ENCODE measurements around the gene KCND3. TPM values are rescaled to one million over a fixed set of nuclear protein-coding genes. Genes with fewer than 3 reads are reported as not detected.

KCND3 gene
- total RNA-seq, 1 donor from 2014 or later, result 6.2 TPM

- no peak for DNase-seq (ENCODE audit: low spot score)
Observed at GRCh38 chr1:111959436-111959835, 30.0 kb downstream of the KCND3 start.

GRCh38 chr1:111958851-111959250 lies 30.6 kb downstream of the KCND3 start:
- DNase-seq (ENCODE audit: low spot score), result no peak

- DNase-seq (ENCODE audit: low spot score), result no peak
Observed at GRCh38 chr1:111958075-111958474, 31.4 kb downstream of the KCND3 start.

- no peak for DNase-seq (ENCODE audit: low spot score)
Observed at GRCh38 chr1:111956155-111956771, 33.2 kb downstream of the KCND3 start.

GRCh38 chr1:111955755-111956154 lies 33.7 kb downstream of the KCND3 start:
- DNase-seq (ENCODE audit: low spot score), result no peak

GRCh38 chr1:111953797-111954196 lies 35.7 kb downstream of the KCND3 start:
- no peak for DNase-seq (ENCODE audit: low spot score)

GRCh38 chr1:111952125-111952657 lies 37.3 kb downstream of the KCND3 start:
- DNase-seq (ENCODE audit: low spot score), result no peak

GRCh38 chr1:111948209-111949171 lies 41.0 kb downstream of the KCND3 start:
- no peak for DNase-seq (ENCODE audit: low spot score)

- DNase-seq (ENCODE audit: low spot score), result no peak
Observed at GRCh38 chr1:111943846-111944749, 45.4 kb downstream of the KCND3 start.

- DNase-seq (ENCODE audit: low spot score), result no peak
Observed at GRCh38 chr1:111943066-111943465, 46.4 kb downstream of the KCND3 start.

GRCh38 chr1:111938536-111938935 lies 50.9 kb downstream of the KCND3 start:
- no peak for DNase-seq (ENCODE audit: low spot score)

GRCh38 chr1:111938123-111938522 lies 51.3 kb downstream of the KCND3 start:
- no peak for DNase-seq (ENCODE audit: low spot score)

- no peak for DNase-seq (ENCODE audit: low spot score)
Observed at GRCh38 chr1:111937147-111937725, 52.2 kb downstream of the KCND3 start.

GRCh38 chr1:111934106-111934852 lies 55.2 kb downstream of the KCND3 start:
- no peak for DNase-seq (ENCODE audit: low spot score)

- DNase-seq (ENCODE audit: low spot score), result no peak
Observed at GRCh38 chr1:111930356-111930755, 59.1 kb downstream of the KCND3 start.

GRCh38 chr1:111928531-111928930 lies 60.9 kb downstream of the KCND3 start:
- DNase-seq (ENCODE audit: low spot score), result no peak

GRCh38 chr1:111927652-111928051 lies 61.8 kb downstream of the KCND3 start:
- DNase-seq (ENCODE audit: low spot score), result no peak

- no peak for DNase-seq (ENCODE audit: low spot score)
Observed at GRCh38 chr1:111924786-111925185, 64.7 kb downstream of the KCND3 start.

GRCh38 chr1:111923766-111924165 lies 65.7 kb downstream of the KCND3 start:
- DNase-seq (ENCODE audit: low spot score), result no peak

GRCh38 chr1:111921948-111922347 lies 67.5 kb downstream of the KCND3 start:
- DNase-seq (ENCODE audit: low spot score), result no peak

Data from ureter (tissue), 1 donor.